Measurements from ENCODE around the gene CA10.

The CA10 gene

DNA sequence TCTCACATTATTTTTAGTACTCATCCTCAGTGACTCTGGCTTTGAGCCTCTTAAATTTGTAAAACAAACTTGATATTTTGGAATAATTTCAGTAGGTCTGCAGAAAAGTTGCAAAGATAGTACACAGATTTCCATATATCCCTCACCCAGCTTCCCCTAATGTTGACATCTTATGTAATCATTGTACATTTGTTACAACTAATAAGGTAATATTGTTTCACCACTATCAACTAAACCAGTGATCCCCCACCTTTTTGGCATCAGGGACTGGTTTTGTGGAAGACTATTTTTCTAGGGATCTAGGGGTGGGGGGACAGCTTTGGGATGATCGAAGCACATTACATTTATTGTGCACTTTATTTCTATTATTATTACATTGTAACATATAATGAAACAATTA is 391.2 kb downstream of the CA10 start:
- DNase-seq (ENCODE audit: low read depth, low spot score) = no peak

DNA sequence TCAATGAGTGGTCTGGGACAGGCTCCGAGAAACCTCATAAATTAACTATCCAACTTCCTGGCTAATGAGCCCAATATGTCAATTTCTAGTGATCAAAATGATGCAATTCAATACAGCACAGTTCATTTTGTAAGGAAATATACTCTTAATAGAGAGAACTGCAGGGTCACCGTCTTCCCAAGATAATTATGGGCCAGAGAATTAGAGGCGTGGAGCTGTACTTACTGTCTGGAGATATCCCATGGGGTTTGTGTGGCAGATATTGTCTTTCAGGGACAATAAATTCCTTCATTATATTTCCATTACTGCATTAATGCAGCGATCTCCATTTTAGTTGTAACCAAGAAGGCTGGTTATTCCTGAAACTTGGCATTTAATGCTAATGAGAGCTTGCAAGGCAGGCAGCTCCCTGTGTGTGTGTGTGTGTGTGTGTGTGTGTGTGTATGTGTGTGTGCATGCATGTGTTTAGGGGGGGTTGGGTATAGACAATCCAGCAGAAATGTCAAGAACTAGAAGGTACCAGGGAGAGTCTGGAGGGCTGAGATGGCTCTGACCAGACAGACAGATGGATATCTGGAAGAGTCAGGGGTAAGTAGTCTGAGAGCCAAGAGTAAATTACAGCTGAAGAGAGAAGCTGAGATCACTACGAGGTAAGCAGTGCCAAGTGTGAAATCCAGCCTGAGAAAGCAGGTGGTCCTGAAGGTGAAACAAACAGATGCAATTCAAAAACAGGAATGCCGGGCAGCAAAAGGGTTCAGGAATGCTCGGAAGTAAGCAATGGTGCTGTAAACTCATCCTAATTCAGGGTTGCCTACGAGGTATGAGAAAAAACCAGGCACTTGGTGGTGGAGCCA is 393.0 kb downstream of the CA10 start:
- DNase-seq (ENCODE audit: low read depth, low spot score) = no peak

DNA sequence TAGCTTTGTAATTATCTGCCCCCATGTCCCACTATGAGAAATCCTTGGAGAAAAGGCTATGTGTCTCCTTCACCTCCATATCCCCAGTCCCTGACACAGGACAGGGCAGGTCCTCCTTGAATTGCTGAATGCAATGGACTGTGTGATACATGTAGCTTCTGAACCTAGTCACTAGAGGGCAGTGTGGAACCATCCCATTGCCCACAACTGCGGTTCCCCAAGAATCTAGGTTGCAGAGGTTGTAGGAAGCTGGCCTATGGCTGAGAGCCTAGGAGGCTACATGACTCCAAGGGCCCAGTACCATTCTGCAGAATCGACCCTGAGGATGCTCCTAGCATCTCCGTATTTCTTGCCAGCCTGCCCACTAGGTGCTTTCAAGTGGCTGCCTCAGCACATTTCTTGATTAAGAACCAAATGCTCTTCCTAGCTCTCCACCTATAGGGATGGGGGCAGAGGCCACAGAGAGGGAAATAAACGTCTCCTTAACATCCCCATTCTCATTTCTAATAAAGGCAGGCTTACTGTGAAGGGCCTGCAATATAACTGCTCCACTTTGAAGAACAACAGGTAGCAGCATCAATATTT is 394.0 kb downstream of the CA10 start:
- peak; percentile 5 for DNase-seq (ENCODE audit: low read depth, low spot score)

DNA sequence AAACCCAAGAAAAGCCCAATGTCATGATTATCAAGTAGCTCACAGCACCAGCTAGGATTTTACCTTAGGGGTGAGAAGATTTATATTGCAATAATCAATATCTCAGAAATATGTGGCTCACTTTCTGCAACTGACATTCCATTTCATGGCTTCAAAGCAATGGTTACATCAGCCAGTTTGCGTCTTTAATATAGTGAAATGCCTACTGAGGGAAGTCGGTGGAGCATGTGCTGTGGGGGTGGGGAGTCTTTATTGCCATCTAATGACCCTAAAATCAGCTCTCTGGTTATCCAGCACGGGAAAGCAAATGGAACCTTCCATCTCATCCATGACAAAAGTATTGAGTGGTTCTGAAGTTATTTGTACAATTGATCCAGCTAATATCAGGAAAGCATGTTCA is 395.5 kb downstream of the CA10 start:
- DNase-seq (ENCODE audit: low read depth, low spot score) = no peak

DNA sequence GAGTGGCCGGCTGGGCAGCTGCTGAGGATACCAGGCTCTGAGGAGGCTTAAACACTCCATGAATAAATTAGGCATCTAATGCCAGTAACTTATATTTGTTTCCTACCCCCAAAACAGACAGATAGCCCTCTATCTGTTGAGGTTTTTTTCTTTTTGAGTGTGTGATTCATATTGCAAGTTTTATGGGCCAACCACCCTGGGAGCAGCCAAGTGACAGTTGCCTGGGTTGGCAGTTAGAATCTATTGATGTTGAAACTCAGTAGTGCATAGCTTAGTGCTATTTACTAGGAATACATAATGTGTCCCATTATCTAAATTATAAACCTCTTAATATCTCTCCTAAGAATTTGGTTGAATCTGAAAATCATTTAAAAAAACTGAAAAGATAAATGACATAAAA is 397.4 kb downstream of the CA10 start:
- no peak for DNase-seq (ENCODE audit: low read depth, low spot score)

DNA sequence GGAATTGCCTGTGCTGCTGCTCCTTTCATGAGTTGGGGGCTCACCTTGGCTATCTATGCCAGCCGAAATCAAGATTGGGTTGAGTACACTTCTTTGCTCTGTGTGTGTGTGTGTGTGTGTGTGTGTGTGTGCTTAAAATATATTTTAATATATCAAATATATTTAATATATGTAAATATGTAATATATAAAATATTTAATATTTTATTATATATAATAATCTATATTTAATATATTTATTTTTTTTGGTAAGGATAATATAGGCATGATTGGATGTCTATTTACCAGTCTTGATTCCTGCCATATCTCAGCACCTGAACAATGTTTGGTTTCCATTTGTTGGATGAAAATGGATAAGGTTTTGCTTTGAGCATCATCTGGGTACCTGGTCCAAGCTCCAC is 399.3 kb downstream of the CA10 start:
- no peak for DNase-seq (ENCODE audit: low read depth, low spot score)

DNA sequence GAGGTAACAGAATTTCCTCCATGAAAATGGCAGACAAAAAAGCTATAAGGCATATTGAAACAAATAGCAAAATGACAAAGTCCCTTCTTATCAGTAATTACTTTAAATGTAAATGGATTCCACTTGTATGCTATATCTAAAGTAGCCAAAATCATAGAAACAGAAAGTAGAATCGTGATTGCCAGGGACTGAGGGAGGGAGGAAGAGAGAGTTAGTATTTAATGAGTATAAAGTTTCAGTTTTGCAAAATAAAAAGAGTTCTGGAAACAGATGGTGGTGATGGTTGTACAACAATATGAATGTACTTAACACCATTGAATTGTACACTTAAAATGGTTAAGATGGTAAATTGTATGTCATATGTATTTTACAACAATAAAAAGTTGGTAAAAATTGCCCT is 407.4 kb downstream of the CA10 start:
- DNase-seq (ENCODE audit: low read depth, low spot score) = no peak

DNA sequence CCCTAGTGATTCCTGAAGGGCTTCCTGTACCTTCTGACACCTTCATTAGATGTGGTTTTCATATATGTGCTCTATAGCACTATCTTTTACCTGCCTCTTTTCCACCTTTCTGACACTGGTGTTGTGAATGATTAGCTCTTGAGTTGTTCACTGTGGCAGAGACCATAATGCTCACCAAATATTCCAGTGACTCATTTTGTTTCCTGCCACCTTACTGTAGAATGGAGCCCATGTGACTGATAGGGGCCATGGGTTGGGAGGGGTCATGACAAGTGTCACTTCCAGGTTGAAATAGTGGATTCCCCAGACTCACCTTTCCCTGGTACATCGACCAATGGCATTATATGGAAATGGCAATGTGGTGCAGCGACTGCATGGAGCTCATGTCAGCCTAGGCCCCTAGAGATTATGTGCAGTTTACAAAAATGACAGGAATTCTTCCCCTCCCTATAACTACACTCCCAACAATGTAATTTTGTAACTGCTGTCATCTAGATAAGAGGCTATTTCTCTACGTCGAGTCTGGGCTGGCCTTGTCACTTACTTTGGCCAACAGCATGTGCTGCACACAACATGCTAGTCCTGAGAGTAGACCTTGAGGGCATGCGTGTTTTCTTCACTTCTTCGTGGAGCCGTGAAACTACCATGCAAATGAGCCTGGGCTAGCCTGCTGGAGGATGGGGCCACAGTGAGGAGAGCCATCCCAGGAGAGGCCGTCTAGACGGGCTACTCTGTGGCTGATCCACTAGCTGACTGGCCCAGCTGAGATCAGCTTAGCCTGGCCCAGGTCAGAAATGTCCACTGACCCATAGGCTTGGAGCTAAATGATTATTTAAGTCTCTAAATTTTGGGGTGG is 409.5 kb downstream of the CA10 start:
- DNase-seq (ENCODE audit: low read depth, low spot score) = no peak

DNA sequence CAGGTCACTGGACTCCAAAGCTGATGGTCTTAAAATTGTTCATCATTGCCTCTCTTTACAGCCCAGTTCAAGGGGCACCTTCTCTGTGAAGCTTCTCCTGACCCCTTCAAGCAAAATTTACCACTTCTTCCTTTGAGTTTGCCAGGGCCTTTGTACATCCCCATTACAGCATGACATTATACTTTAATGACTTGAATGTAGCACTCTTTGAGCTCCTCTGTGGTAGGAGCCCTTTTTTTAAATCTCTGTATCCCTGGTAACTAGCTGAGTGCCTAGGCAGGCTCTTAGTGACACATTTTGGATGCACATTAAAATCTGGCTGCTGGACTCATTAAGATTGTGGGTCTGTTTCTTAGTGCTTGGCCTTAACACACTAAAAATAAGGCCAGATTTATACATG is 412.1 kb downstream of the CA10 start:
- DNase-seq (ENCODE audit: low read depth, low spot score) = no peak

DNA sequence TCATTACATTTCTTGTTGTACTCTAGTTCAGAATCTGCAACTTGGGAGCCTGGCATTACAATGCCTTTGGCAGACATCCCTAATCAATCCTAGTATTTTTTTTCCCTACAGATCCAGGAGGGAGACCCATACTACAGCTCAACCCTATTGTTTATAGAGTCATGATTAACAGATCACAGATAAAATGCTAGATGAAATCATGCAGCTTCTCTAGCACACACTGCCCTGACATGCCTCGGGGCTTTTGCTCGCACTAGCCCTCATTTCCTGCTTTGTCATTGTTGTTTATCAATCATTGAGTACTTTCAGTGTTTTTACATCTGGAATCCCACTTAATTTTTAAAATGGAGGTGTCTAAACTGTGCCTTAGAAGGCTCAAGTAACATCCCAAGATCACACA is 412.5 kb downstream of the CA10 start:
- no peak for DNase-seq (ENCODE audit: low read depth, low spot score)

DNA sequence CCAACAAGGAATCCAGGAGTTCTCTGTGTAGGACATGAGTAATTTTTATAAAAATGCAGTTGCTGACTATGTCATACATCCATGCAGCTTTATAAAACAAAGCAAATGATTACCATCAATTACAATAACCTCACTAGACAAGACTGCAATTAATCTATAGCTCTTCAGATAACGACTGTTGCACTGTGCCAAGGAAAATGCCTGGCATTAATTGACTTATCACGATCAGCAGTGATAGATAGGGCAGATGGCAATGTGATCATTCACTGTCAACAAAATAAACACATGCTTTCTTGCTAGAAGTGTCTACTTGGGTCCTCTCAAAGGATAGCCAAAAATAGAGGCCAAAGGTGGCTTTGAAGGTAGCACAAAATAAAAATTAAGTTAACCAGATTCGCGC is 415.0 kb downstream of the CA10 start:
- no peak for DNase-seq (ENCODE audit: low read depth, low spot score)

DNA sequence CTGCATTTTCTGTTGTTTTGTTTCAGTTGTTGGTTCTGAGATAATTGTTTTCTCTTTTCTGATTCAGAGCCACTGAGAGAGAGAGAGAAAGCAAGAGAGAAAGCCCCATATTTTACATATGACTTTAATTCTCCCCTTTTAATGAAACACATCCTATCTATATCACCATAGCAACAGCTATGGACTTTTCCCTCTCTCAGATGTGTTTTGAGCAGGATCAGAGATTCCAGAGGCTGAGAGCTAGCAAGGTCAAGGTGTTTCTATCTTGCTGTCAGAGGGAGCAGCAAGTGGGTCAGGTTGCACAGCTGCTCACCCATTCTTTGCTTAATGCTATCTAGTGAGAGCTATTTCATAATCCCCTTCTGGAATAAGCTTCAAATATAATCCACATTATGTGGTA is 415.9 kb downstream of the CA10 start:
- no peak for DNase-seq (ENCODE audit: low read depth, low spot score)

DNA sequence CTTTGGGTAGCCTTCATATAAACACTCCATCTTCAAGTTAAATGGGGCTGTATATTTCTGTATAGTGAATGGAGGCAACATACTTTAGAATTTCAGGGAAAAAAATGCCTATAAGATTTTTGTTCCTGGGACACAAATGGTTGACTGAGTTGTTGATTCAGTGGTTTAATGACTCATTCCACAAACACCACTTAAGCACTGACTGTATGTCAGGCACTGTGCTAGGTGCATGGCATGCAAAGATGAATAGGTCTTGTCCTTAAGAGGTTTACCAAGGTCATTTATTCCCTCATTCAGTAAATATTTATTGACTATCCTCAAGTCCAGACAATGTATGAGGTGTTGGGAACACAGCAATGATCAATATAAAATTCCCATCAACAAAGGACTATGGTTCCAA is 417.1 kb downstream of the CA10 start:
- DNase-seq (ENCODE audit: low read depth, low spot score) = no peak

DNA sequence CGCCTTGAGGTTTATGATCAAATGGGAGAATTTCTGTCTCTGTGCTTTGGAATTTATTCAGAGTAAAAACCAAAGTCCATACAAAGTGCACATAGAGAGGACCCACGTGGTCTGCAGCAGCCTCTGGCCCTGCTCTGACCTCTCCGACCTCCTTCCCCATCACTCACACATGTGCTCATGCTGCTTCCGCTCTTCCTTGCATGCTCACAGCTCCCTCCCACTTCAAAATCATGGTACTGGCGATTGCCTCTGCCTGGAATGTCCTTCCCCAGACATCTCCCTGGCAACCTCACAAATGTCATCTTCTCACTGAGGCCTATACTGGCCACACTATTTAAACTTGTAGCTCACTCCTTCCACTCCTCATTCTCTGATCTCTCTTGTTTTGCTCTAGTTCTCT is 418.0 kb downstream of the CA10 start:
- no peak for DNase-seq (ENCODE audit: low read depth, low spot score)

DNA sequence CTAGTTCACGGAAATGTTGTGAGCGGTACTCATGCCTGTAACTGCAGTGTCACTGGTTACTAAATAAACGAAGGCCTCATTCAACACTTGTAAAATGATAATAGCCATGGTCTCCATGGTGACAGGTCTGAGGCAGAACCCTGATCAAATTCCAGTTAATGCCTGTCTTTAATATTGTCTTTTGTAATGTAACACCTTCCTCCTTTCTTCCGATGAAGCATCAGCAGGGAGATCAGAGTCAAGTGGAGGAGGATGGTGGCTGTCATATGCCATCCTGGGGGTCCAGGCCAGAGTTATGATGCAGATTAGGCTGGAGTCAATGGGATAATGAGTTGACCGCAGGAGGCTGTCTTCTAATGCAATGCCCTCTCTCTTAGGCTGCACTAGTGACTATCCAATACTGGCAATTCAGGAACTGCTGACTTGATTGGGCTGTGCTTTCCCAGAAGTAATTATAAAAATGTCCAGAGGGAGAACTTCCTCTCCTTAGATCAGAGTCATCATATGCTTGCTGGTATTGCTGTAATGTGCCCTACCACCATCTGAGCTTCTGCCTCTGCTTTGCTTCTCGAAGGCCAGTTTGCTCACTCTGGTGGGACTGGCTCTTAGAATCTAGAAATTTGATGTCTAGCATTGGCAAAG is 419.1 kb downstream of the CA10 start:
- no peak for DNase-seq (ENCODE audit: low read depth, low spot score)

DNA sequence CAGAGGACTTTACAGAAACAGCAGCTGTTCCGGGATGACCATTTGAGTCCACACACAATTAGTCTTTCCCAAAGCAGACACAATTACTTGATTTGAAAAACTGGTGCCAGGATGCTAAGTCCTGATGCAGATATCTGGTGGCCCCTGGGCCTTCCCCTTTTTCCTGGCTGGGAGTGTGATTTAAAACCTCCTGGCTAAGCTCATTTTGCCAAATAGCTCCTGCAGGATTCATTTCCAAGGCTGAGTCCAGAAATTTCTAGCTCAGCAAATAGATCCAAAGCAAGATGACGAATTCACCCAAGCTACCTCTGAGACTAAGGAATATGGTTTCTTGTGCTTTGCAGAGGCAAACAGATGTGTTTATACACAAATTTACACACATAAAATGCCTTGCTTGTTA is 422.2 kb downstream of the CA10 start:
- no peak for DNase-seq (ENCODE audit: low read depth, low spot score)

DNA sequence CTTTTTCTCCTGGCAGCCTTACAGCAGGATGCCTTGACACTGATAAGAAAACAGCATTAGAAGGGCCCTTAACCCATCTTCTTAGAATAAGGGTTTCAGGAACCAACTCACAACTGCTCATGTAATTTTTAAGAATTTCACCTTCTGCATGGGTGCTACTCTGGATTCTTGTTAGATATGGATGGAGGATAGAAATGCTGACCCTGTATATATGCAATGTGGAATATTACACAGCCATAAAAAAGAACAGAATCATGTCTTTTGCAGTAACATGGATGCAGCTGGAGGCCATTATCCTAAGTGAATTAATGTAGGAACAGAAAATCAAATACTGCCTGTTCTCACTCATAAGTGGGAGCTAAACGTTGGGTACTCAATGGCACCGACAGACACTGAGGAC is 423.5 kb downstream of the CA10 start:
- DNase-seq (ENCODE audit: low read depth, low spot score) = no peak

DNA sequence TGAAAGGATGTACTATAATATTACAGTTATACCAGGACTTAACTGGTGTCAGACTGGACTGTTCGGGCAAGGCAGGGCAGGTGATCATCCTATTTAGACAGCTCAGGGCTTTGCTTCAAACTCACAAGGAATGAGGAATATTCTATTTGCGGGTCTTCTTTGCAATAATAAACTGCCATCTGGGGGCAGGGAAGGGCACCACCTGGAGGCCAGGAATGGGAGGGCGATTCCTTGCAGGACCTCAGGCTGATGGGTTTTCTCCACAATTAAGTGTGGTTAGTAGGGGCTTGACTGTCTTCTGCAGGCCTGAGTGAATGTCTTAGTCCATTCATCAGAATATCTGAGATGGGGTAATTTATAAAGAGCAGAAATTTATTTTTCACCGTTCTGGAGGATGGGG is 424.1 kb downstream of the CA10 start:
- no peak for DNase-seq (ENCODE audit: low read depth, low spot score)

DNA sequence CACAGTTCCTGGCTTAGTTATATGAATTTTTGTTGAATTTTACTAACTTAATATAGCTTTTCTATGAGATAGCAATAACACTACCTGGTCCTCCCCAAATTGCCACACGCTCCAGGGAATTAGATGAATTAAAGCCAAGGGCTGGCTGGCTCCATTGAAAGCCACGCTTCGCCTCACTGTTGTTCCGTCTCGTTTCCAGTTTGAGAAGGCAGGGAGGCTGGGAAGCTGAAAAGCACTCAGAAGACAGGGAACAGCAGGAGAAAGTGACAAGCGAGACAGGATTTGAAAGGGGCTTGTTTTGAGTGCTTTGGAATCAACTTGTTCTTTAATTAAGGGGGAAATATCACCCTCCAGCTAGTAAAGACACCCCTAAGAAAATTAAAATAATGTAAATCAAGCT is 425.3 kb downstream of the CA10 start:
- no peak for DNase-seq (ENCODE audit: low read depth, low spot score)

DNA sequence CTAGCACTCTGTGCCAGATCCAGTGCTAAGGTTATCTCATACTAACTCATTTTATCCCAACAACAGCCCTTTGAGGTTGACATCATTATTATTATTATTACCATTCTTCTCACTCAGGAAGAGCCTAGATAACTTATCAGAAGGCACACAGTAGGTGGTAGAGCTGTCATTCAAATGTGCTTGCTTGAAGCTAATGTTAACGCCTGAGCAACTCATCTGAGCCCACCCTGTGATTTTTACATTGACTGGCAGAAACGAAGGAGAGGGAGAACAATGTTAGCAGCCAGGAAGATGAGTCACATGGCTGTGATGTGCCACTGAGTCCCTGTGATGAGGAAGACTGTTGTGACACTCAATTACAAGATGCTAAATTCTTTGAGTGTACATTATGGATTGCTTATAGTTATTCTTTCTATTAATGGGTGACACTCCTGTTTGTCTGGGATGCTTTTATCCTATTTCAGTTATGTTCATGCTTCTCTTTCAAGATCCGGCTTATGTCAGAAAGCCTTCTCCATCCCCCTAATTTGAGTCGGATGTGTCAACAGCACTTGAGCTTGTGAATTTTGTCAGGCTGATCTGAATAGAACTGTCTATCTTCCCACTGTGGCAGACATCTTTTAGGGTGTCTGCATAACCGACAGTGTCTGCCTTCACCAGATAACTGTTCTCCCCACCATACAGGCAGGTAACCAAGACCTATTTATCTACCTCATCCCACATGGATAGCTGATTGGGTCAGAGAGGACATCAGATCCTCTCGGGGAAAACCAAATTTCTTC is 426.4 kb downstream of the CA10 start:
- DNase-seq (ENCODE audit: low read depth, low spot score) = no peak

DNA sequence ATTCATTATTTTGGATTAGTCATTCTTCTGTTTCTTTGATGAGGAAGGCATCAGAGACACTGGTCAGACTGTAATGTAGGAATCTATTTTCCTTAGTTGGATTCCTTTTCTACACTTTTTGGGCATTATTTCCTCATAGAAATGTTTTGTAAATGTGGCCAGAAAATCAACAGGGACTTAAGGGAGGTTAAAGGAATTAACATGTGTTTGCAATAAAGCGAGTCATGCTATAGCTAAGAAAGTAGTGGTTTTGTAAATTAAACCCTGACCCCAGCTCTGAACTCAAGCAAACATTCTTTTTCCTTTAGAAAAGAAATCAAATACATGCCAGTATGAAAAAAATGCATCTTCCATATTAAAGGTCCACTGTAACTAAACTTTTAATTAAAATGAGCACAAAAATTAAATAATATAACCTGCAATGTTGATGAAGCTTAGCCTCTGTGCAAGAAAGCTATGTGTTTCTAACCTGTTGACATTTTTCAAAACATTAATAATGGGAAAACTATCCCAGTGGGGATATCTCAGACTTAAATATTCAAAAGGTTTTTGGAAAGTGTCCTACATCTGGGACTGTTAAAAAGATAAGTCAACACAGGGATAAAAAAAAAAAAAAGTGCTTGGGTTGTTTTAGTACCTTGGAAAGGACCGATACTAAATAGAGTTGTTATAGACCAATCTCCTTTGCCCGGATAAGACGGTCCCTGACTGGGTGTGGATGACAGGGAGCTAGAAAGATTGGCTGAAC is 428.0 kb downstream of the CA10 start:
- DNase-seq (ENCODE audit: low read depth, low spot score) = no peak
